GM12874 (cell line): ENCODE results near the gene MYO9B.

Experiments used
- CTCF ChIP-seq: IDR thresholded peaks from 2 replicates; pipeline ENCODE4 v1.5.1; 2011; ENCODE audit warnings: low read depth, mild to moderate bottlenecking, control low read depth, low read length, moderate library complexity; ENCODE audit not compliant: insufficient read depth

Gene MYO9B

DNA sequence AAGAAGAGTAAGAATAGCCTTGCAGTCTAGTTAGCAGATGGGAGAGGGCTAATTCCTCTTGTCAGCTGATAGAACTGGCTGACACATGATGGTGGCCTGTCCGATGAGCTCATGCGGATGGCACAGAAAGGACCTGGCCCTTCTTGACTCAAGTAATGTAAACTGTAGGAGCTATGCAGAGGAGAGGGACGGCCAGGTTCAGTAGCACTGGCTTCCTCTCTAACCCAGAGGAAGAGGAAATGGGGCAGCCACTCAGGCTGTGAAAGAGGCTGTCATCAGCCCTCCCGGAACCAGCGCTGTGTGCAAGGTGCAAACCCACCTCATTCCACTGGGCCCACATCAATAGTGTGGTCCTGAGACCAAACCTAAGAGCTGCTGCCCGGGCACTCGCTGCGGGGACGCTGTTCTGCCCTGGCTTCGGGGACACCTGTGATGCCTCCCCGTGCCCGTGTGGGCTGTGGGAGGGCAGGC is 108.8 kb downstream of the MYO9B start:
- no peak for TF ChIP-seq CTCF

- TF ChIP-seq CTCF = no peak
Measured at GRCh38 chr19:17185590-17185989, 110.0 kb downstream of the MYO9B start.

- TF ChIP-seq CTCF = no peak
Measured at GRCh38 chr19:17192751-17193150, 117.2 kb downstream of the MYO9B start.

- TF ChIP-seq CTCF = no peak
Measured at GRCh38 chr19:17194608-17195007, 119.0 kb downstream of the MYO9B start.

- no peak for TF ChIP-seq CTCF
Measured at GRCh38 chr19:17195106-17195505, 119.5 kb downstream of the MYO9B start.

DNA sequence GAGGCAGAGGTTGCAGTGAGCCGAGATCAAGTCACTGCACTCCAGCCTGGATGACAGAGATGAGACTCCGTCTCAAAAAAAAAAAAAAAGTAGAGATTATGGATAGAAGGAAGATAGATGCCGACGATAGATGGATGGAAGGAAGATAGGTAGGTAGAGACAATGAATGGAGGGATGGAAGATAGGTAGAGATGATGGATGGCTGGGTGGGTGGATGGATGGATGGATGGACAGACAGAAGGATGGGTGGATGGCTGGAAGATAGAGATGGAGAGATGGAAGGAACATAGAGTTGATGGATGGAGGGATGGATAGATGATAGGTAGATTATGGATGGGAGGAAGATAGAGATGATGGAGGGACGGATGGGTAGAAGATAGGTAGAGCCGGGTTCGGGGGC is 121.0 kb downstream of the MYO9B start:
- TF ChIP-seq CTCF = no peak

- no peak for TF ChIP-seq CTCF
Measured at GRCh38 chr19:17197666-17198065, 122.1 kb downstream of the MYO9B start.
